ENCODE data around the gene HNRNPA3. TPM values are rescaled to one million over a fixed set of nuclear protein-coding genes. Genes with fewer than 3 reads are reported as not detected.

The HNRNPA3 gene
- total RNA-seq, 1 donor from 2014 or later, result 107 TPM

DNA sequence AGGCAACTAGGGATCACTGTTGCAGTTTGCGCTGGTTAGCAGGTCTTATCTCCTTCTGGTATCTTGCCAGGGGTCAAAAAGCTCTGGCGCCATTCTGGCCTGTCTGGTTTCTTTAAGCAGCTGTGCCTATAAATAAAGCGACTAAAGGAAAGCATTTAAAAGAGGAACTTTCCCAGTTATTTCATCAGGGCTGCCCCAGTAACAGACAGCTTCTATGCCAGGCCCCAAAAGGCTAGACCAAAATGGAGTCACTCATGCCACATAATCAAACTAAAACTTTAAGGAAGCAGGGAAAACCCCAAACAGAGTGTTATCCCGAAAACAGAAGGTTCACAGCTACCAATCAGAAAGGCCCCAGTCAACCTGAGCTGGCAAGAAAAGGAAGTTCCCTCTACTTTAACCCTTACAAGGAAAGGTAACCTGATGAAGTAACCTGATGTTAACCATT is 41.2 kb upstream of the HNRNPA3 start:
- H3F3A ChIP-seq (ENCODE audit: low read depth), result no peaks in the 10 kb centered on the region
- Mint-ChIP-seq H3K9me3 (no peaks in the 10 kb centered on the region), H3K27me3 (ENCODE audit: insufficient read depth, low read depth) (peaks cover 3% of the 10 kb centered on the region), H3K27ac (no peak overlapping the region), H3K4me3 (no peak overlapping the region), H3K4me1 (peaks cover 21% of the 10 kb centered on the region), H3K36me3 (no peaks in the 10 kb centered on the region)
- H3K27ac ChIP-seq, result no peak overlapping the region
- H3K4me2 ChIP-seq, result no peak overlapping the region
- H3K27me3 ChIP-seq, result no peaks in the 10 kb centered on the region
- H3K79me2 ChIP-seq (ENCODE audit: low read depth), result no peaks in the 10 kb centered on the region
- H4K20me1 ChIP-seq (ENCODE audit: low read depth), result no peaks in the 10 kb centered on the region
- no peak for DNase-seq (ENCODE audit: low spot score)
- TF ChIP-seq EZH2 (IDR thresholded peaks at IDR 0.05), result no peak
- no peak for TF ChIP-seq EZH2phosphoT487 (IDR thresholded peaks at IDR 0.05)
- TF ChIP-seq, protein P1, sequence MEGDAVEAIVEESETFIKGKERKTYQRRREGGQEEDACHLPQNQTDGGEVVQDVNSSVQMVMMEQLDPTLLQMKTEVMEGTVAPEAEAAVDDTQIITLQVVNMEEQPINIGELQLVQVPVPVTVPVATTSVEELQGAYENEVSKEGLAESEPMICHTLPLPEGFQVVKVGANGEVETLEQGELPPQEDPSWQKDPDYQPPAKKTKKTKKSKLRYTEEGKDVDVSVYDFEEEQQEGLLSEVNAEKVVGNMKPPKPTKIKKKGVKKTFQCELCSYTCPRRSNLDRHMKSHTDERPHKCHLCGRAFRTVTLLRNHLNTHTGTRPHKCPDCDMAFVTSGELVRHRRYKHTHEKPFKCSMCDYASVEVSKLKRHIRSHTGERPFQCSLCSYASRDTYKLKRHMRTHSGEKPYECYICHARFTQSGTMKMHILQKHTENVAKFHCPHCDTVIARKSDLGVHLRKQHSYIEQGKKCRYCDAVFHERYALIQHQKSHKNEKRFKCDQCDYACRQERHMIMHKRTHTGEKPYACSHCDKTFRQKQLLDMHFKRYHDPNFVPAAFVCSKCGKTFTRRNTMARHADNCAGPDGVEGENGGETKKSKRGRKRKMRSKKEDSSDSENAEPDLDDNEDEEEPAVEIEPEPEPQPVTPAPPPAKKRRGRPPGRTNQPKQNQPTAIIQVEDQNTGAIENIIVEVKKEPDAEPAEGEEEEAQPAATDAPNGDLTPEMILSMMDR (IDR thresholded peaks at IDR 0.05), result no peak
- no peak overlapping the region for H2AFZ ChIP-seq (replicated peaks)
- no peaks in the 10 kb centered on the region for H3K9me3 ChIP-seq (ENCODE audit: low read depth)
- H3K4me3 ChIP-seq, result no peak overlapping the region
- peaks cover 8% of the 10 kb centered on the region for H3K4me1 ChIP-seq
- H3K9ac ChIP-seq, result no peak overlapping the region
- H3K36me3 ChIP-seq, result no peaks in the 10 kb centered on the region

DNA sequence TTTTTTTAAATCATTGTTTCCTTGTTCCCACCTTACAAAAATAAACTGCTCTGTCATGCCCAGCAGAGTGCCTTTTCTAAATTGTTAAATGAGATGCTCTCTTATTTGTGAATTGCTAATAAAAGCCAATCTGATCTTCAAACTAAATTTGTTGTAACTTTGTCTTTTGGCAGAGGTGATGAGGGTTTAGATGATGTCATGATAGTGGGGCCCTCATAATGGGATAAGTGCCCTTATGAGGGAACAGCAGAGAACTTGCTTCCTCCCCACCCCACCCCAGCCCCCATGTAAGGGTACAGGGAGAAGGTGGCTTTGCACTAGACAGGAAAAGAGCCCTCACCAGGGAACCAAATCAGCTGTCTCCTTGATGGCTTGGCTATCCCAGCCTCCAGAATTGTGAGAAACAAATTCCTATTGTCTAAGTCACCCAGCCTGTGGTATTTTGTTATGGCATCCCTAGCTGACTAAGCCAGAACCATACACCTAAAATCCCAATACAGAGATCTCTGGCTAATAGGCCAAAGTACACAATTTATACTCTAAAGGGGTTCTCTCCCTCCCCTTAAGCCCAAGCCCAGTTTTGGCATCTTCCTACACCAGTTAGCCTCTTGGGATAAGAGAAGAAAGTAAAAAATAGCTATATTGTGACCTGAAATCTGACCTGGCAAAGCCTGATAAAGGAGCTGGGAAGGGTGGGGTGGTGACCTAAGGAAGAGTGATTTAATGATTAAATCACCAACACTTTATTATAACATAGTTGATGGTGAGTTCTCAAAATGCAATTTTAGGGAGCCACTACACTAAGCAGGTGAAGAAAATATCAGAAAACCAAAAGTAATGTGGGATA is 40.3 kb upstream of the HNRNPA3 start:
- Mint-ChIP-seq H3K9me3 (no peaks in the 10 kb centered on the region), H3K36me3 (no peaks in the 10 kb centered on the region), H3K27ac (no peak overlapping the region), H3K27me3 (ENCODE audit: insufficient read depth, low read depth) (peaks cover 3% of the 10 kb centered on the region), H3K4me1 (peaks cover 15% of the 10 kb centered on the region), H3K4me3 (no peak overlapping the region)
- TF ChIP-seq, protein P1 (IDR thresholded peaks at IDR 0.05), result no peak
- TF ChIP-seq EZH2phosphoT487 (IDR thresholded peaks at IDR 0.05), result no peak
- TF ChIP-seq EZH2 (IDR thresholded peaks at IDR 0.05), result no peak
- H3K36me3 ChIP-seq, result no peaks in the 10 kb centered on the region
- no peaks in the 10 kb centered on the region for H3K9me3 ChIP-seq (ENCODE audit: low read depth)
- no peaks in the 10 kb centered on the region for H3K79me2 ChIP-seq (ENCODE audit: low read depth)
- no peak overlapping the region for H3K4me2 ChIP-seq
- H3K27me3 ChIP-seq, result no peaks in the 10 kb centered on the region
- peaks cover 8% of the 10 kb centered on the region for H3K4me1 ChIP-seq
- no peak for DNase-seq (ENCODE audit: low spot score)
- H3K4me3 ChIP-seq, result no peak overlapping the region
- no peak overlapping the region for H3K9ac ChIP-seq
- no peak overlapping the region for H2AFZ ChIP-seq (replicated peaks)
- no peaks in the 10 kb centered on the region for H4K20me1 ChIP-seq (ENCODE audit: low read depth)
- no peaks in the 10 kb centered on the region for H3F3A ChIP-seq (ENCODE audit: low read depth)
- no peak overlapping the region for H3K27ac ChIP-seq

DNA sequence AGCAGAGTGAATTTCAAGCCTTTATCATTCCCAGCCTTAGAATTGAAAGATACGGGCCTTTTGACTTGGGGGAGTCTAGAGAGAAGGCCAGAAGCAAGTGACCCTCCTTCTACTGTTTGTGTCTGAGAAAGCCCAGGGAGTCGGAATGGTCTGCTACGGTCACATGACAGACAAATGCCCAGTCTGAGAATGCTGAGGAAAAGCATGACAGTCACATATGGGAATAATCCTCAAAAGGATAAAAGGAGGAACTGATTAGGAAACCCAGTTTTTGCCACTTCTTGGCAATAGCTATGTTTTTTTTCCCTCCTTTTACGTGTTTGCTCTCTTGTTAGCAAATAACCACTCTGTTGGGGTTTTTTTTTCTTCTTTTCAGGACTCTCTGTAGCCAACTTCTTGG is 38.1 kb upstream of the HNRNPA3 start:
- Histone ChIP-seq H3K36me3 (no peaks in the 10 kb centered on the region), H4K20me1 (ENCODE audit: low read depth) (no peaks in the 10 kb centered on the region), H3F3A (ENCODE audit: low read depth) (no peaks in the 10 kb centered on the region), H3K4me1 (peaks cover 8% of the 10 kb centered on the region), H2AFZ (replicated peaks) (peak overlapping the region; percentile 44), H3K4me2 (no peak overlapping the region), H3K79me2 (ENCODE audit: low read depth) (no peaks in the 10 kb centered on the region), H3K27me3 (no peaks in the 10 kb centered on the region), H3K9me3 (ENCODE audit: low read depth) (no peaks in the 10 kb centered on the region), H3K27ac (no peak overlapping the region), H3K4me3 (no peak overlapping the region), H3K9ac (no peak overlapping the region)
- Mint-ChIP-seq H3K27me3 (ENCODE audit: insufficient read depth, low read depth) (peaks cover 2% of the 10 kb centered on the region), H3K36me3 (no peaks in the 10 kb centered on the region), H3K27ac (no peak overlapping the region), H3K9me3 (no peaks in the 10 kb centered on the region), H3K4me1 (peaks cover 7% of the 10 kb centered on the region), H3K4me3 (no peak overlapping the region)
- TF ChIP-seq, protein P1 (IDR thresholded peaks at IDR 0.05), result no peak
- TF ChIP-seq EZH2phosphoT487 (IDR thresholded peaks at IDR 0.05) (no peak), EZH2 (IDR thresholded peaks at IDR 0.05) (no peak)
- DNase-seq (ENCODE audit: low spot score), result no peak
